Activated CD4-positive, CD25-positive, alpha-beta regulatory T cell treated with anti-CD3 and anti-CD28 coated beads, Interleukin-2, amount 50 U/mL, for 24 hours (primary cell): ENCODE data around the gene GTPBP10.
"Not testable (repeated sequence)": the region's sequence is repeated elsewhere in the genome, so short reads cannot be mapped to it uniquely, and the experiment has no call there.

ENCODE experiments used
- ATAC-seq, 2 donors: fragments of 150-1000 bp; cut with Tn5 transposase; one replicate each; pipeline ENCODE4 v1.10.0; 2021; ENCODE audit warnings: mild to moderate bottlenecking in 1 of 2, moderate library complexity in 1 of 2

Gene GTPBP10

DNA sequence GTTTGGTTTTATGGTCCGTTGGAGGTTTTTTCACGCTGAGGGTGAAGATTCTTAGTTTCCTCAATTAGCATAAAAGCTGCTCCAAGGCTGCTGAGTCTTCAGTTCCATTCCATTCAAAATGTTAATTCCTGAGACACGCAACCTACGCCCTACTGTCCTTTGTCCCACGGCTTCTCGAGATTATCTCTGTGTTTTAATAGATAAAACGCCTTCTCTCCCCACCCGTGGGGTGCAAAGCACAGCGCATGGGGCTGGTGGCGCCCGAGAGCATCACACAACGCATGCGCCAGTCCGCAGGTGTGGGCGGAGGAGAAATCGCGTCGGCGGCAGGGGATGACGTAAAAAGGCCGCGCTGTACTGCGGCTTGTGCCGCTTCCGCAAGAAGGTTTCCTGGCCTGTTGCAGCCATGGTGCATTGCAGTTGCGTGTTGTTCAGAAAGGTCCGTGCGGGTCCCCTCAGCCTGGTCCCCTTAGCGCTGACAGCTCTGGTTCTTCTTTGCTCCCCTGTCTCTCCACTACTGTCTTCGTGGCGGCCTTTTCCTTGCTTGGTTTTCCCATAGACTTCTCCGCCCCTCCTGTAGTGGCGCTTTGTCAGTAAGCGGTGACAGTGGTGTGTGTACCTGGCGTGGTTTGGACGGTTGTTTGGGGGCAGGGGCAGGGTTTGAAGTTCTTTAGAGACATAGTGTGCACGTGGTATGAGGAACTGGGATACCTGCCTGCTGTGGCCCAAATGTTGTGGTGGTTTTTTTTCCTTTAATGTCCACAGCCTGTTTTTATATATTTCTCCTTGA, at the start of gene GTPBP10:
Gene GTPBP10, plus strand, starts transcription at position 381 of the 790 bp plus-strand sequence. Its CDS starts 26 bp downstream, at position 407.
- ATAC-seq = peak; percentile 91 to 94

DNA sequence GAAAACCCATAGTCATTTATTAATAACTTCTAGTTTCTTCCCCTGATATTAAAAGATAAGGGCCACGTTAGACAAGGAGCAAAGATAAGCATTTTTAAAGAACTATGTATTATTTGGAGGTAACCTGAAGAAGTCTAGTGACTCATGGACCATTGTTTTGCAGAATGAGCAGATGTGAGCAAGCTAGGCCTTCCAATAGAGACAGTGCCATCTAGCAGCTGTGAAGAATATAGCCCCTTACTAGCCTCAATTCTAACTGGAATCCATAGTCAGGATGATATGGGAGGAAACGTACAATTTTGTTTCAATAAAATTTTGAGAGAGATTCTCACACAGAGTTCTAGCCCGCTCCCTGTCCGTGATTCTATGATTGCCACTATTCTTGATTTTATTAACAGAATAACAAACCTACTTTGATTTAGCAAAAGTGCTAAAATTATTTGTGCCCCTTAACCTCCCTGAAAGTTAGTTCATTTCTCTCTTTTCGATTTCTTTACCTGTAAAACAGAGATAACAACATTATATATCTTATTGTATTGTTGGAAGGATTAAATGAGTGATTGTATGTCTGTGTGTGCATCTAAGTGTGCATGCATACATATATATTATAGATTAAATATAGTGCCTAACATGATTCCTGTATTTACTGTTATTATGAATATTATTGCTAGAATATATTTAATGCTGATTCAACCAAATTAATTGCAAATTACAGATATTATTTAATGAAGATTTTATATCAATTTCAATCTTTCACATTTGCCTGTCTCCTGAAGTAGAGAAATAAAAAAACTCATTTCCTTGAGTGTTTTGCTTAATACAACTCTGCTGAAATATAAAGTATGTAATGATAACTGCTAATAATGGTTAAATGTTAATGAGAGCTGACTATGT, 48.1 kb upstream of the GTPBP10 start:
- ATAC-seq = peak; percentile 63 to 65

DNA sequence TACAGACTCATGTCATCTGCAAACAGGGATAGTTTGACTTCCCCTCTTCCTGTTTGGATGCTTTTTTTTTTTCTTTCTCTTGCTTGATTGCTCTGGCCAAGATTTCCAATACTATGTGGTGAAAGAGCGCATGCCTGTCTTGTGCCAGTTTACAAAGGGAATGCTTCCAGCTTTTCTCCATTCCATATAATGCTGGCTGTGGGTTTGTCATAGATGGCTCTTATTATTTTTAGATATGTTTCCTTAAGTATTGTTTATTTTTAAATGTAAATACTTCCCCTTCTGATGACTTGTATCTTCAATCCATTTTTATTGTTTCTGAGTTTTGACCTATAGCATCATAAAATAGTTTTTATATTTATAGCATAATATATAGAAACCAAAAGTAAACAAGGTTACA, 43.3 kb upstream of the GTPBP10 start:
- no peak for ATAC-seq

DNA sequence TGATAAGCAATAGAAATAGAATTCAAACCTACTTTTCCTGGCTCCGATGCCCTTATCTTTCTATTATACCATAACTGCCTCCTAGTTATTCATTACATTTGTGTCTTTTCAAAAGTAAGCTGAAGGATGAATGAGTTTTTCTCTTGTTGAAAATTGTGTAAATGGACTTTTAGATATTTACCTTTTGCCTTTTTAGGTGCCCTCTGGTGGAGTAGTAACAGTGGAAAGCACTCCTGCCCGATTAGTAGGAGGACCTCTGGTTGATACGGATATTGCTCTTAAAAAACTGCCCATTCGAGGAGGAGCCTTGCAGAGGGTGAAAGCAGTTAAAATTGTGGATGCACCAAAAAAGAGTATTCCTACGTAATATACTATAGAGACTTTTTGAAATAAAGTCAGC, 36.6 kb upstream of the GTPBP10 start:
- no peak for ATAC-seq

GRCh38 chr7:90311175-90311574, 35.3 kb upstream of the GTPBP10 start:
- ATAC-seq = no peak

- no peak for ATAC-seq
These were observed 33.8 kb upstream of the GTPBP10 start for GRCh38 chr7:90312745-90313144.

DNA sequence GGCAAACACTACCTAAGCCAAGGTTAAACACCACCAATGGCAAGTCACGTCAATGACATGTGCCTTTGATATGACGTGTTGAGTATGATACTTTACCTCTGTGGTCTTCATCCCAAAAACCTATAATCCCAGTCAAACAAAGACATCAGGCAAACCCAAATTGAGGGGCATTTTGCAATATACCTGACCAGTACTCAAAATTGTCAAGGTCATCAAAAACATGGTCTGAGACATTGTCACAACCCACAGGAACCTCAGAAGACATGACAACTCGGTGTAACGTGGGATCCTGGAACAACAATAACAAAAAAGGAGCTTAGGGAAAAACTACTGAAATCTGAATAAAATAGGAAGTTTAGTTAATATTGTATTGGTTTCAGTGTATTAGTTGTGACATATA, 32.6 kb upstream of the GTPBP10 start:
- ATAC-seq = no peak

DNA sequence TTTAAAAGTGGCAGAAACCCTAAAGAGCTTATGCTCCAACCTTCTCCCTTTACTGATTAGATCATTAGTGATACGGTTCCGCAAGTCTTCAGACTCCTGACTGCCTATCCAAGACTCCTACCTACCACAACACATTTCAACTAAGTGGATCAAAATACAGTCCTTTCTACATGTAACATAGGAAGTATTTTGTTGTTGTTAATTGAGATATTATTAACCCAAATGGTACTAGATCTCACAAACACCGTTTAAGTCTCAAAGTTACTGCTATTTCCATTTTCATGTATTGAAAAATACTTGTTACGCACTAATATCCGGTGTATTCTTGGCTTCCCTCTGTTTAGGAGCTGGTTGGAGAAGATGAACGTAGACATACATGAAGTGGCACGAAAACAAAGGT, 26.5 kb upstream of the GTPBP10 start:
- ATAC-seq = no peak

- no peak for ATAC-seq
These were observed 26.1 kb upstream of the GTPBP10 start for GRCh38 chr7:90320418-90320800.

- no peak for ATAC-seq
These were observed 25.6 kb upstream of the GTPBP10 start, which contains the start of gene FAM237B for GRCh38 chr7:90320801-90321494. FAM237B (minus strand) TSS chr7:90321304; CDS start chr7:90319748, 1,556 bp downstream.

- ATAC-seq = no peak
These were observed 23.7 kb upstream of the GTPBP10 start for GRCh38 chr7:90322837-90323236.

- ATAC-seq = no peak
These were observed 20.0 kb upstream of the GTPBP10 start for GRCh38 chr7:90326500-90326899.

DNA sequence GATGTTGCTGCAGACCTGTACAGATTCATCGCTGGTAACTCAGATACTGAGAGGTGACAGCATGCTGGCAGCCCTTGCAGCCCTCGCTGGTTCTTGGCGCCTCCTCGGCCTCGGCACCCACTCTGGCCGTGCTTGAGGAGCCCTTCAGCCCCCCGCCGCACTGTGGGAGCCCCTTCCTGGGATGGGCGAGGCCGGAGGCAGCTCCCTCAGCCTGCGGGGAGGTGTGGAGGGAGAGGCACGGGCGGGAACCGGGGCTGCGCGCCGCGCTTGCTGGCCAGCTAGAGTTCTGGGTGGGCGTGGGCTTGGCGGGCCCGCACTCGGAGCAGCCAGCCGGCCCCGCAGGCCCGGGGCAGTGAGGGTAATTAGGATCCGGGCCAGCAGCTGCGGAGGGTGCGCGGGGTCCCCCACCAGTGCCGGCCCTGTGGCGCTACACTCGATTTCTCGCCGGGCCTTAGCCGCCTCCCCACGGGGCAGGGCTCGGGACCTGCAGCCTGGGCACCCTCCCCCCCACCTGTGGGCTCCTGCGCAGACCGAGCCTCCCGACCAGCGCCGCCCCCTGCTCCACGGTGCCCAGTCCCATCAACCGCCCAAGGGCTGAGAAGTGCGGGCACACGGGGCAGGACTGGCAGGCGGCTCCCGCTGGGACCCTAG, 12.2 kb upstream of the GTPBP10 start:
- ATAC-seq = no peak

DNA sequence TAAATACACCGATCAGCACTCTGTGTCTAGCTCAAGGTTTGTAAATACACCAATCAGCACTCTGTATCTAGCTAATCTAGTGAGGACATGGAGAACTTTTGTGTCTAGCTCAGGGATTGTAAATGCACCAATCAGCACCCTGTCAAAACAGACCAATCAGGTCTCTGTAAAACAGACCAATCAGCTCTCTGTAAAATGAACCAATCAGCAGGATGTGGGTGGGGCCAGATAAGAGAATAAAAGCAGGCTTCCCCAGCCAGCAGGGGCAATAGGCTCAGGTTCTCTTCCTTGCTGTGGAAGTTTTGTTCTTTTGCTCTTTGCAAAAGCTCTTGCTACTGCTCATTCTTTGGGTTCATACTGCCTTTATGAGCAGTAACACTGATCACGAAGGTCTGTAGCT, 11.6 kb upstream of the GTPBP10 start:
- ATAC-seq = not testable (repeated sequence)

GRCh38 chr7:90337106-90337505, 9.4 kb upstream of the GTPBP10 start:
- ATAC-seq = no peak

GRCh38 chr7:90345016-90345415, 1.5 kb upstream of the GTPBP10 start:
- no peak for ATAC-seq

- peak in 1 of 2 donors; percentile 5 for ATAC-seq
These were observed 751 bp upstream of the GTPBP10 start for GRCh38 chr7:90345595-90346335.

GRCh38 chr7:90347759-90348158, 1.2 kb downstream of the GTPBP10 start:
- ATAC-seq = no peak

DNA sequence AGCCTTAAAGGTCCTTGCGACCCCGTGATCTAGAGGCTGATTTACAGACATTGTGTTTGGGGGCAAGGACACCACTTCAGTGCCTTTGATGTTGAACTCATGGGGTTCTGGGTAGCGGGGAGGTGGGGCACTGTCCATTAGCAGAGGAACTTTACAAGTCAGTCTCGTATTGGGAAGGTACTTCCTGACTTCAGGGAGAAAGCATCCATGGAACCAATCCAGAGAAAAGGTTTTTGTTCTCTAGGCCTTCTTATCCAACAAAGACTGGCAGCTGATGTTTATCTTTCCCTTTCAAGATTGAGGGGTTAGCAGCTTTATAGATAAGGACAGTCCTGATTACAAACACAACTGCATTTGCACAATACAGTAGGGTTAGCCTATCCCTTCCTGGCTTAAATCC, 2.8 kb downstream of the GTPBP10 start:
- no peak for ATAC-seq

DNA sequence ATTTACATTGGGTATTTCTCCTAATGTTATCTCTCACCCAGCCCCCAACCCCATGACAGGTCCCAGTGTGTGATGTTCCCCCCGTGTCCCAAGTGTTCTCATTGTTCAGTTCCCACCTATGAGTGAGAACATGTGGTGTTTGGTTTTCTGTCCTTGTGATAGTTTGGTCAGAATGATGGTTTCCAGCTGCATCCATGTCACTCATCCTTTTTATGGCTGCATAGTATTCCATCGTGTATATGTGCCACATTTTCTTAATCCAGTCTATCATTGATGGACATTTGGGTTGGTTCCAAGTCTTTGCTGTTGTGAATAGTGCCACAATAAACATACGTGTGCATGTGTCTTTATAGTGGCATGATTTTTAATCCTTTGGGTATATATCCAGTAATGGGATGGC, 3.5 kb downstream of the GTPBP10 start:
- ATAC-seq = not testable (repeated sequence)

GRCh38 chr7:90351987-90352386, 5.5 kb downstream of the GTPBP10 start:
- ATAC-seq = no peak

DNA sequence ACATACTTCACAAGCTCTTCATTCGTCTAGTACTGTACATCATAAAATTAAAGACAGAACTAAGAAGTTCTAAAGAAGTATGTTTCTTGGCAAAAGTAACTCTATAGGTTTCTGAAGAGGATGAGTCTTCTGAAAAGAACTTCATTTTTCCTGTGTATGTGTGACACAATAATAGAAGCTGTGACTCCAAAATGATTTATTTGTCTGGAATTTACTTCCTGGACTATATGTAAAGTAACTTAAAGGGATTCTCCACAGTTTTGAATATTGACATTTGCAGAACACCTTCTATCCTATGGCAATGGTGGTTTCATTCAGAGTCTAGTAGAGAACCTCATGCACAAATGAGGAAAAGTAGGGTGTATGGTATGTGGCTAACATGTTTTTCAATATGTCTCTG, 36.9 kb downstream of the GTPBP10 start:
- no peak for ATAC-seq
